ENCODE data around the gene ACSL5.
"Not testable (repeated sequence)": the region's sequence is repeated elsewhere in the genome, so short reads cannot be mapped to it uniquely, and the experiment has no call there.

The ACSL5 gene

GRCh38 chr10:112461029-112461887, 87.3 kb downstream of the ACSL5 start:
- peak in 2 of 3 experiments; percentile 17 to 18 for DNase-seq (ENCODE audit: low read depth in 3 of 3)

GRCh38 chr10:112464074-112464473, 90.2 kb downstream of the ACSL5 start:
- not testable (repeated sequence) for DNase-seq (ENCODE audit: low read depth in 3 of 3)

GRCh38 chr10:112465299-112465883, 91.5 kb downstream of the ACSL5 start:
- DNase-seq (ENCODE audit: low read depth in 3 of 3): no peak

- DNase-seq (ENCODE audit: low read depth in 3 of 3): no peak
These were observed 92.9 kb downstream of the ACSL5 start for GRCh38 chr10:112466802-112467201.

GRCh38 chr10:112467541-112468075, 93.7 kb downstream of the ACSL5 start:
- no peak for DNase-seq (ENCODE audit: low read depth in 3 of 3)

GRCh38 chr10:112471878-112472487, 98.1 kb downstream of the ACSL5 start:
- DNase-seq (ENCODE audit: low read depth in 3 of 3): no peak

- DNase-seq (ENCODE audit: low read depth in 3 of 3): no peak
These were observed 101.8 kb downstream of the ACSL5 start for GRCh38 chr10:112475575-112476218.

All from stimulated activated CD4-positive, alpha-beta T cell treated with anti-CD3 and anti-CD28 coated beads, TNF-alpha, amount 100 ng/mL, for 24 hours (primary cell).